ENCODE results near the gene PLXDC2. TPM values are rescaled to one million over a fixed set of nuclear protein-coding genes. Genes with fewer than 3 reads are reported as not detected.

Gene PLXDC2
- total and polyA plus RNA-seq, 10 of the 15 experiments (the other 5 are each of a cell fraction or from before 2014, with no cell fraction given), result 0.05 to 1.8 (median 0.14) TPM; not detected in 2

- Histone ChIP-seq H3K79me2 (ENCODE audit: control insufficient read depth, insufficient read depth, low read length) (no peaks in the 10 kb centered on the region), H2AFZ (ENCODE audit: control insufficient read depth, low read depth, low read length) (no peak overlapping the region), H3K9me3 (replicated peaks; ENCODE audit: control insufficient read depth, insufficient read depth, low read length) (no peaks in the 10 kb centered on the region), H3K27ac (ENCODE audit: control insufficient read depth, insufficient read depth) (no peak overlapping the region), H3K27me3 (replicated peaks in 1 of 2; ENCODE audit: control insufficient read depth in 2 of 2, insufficient read depth in 2 of 2, low read length in 1 of 2) (no peaks in the 10 kb centered on the region), H3K4me1 (ENCODE audit: control insufficient read depth, insufficient read depth, low read length) (no peaks in the 10 kb centered on the region), H3K36me3 (ENCODE audit: control insufficient read depth in 2 of 2, insufficient read depth in 2 of 2, low read length in 1 of 2) (no peaks in the 10 kb centered on the region), H3K9ac (ENCODE audit: control insufficient read depth, insufficient read depth, low read length) (no peak overlapping the region), H4K20me1 (ENCODE audit: control insufficient read depth, insufficient read depth) (no peaks in the 10 kb centered on the region), H3K4me2 (ENCODE audit: control insufficient read depth, insufficient read depth) (no peak overlapping the region), H3K4me3 (no peak overlapping the region)
- FAIRE-seq (no peak), ATAC-seq (peak; percentile 91), DNase-seq (ENCODE audit: low read depth, low spot score) (no peak)
- ChIA-PET RAD21 (ENCODE audit: unreplicated experiment) (interaction anchor here (1.0 to 1.1 kb wide), 3 partner anchors 12 to 40 kb away, joined by 3 to 4 read pairs (median 3); no protein-coding TSS in a partner anchor), SMC1A (ENCODE audit: uncharacterized antibody, unreplicated experiment) (interaction anchor here (0.6 to 2.0 kb wide), 7 partner anchors 10 to 165 kb away, joined by 3 to 11 read pairs (median 4); no protein-coding TSS in a partner anchor), POLR2A (interaction anchor here (0.7 kb wide), 1 partner anchor 21 kb away, joined by 4 read pairs; no protein-coding TSS in a partner anchor), CTCF (interaction anchor here (0.8 kb wide), 1 partner anchor 36 kb away, joined by 3 read pairs; no protein-coding TSS in a partner anchor)
- in situ Hi-C loops (cut with MboI), result no loop called here
- BruUV-seq (replicated peaks), result no TSS peak
- 0% methylated on average over 3 of the region's 3 CpGs for WGBS (ENCODE audit: insufficient coverage, insufficient replicate concordance, low lambda C conversion rate, missing lambda C conversion rate)
- intact Hi-C loops (cut with micrococcal nuclease; ENCODE audit: unreplicated experiment), result no loop called here
- TF ChIP-seq ASH2L (IDR thresholded peaks at IDR 0.05; ENCODE audit: borderline replicate concordance, low read depth) (no peak), EP300 (IDR thresholded peaks at IDR 0.05; ENCODE audit: borderline replicate concordance in 1 of 2, control insufficient read depth in 1 of 2, low read depth in 2 of 2, low read length in 2 of 2) (peak in 1 of 2 experiments; percentile 24; a peak in 1 of 4 replicates), ZNF217 (IDR thresholded peaks at IDR 0.05) (no peak), BCL11A (IDR thresholded peaks at IDR 0.05; ENCODE audit: low read depth, low read length) (peak; percentile 35; the same call in 1 of the 2 replicates), IKZF1 (conservative IDR thresholded peaks at IDR 0.05) (peak; percentile 34; the same call in 1 of the 2 replicates), ZNF384 (IDR thresholded peaks at IDR 0.05; ENCODE audit: borderline replicate concordance, low read depth, low read length) (peak; percentile 44; the same call in 1 of the 2 replicates), ZBTB33 (IDR thresholded peaks at IDR 0.05) (no peak), CTCF (IDR thresholded peaks at IDR 0.05 in 2 of 3, conservative IDR thresholded peaks at IDR 0.05 in 1 of 3; ENCODE audit: control insufficient read depth in 2 of 3, extremely low read depth in 1 of 3, insufficient read depth in 1 of 3, low read depth in 3 of 3, low read length in 3 of 3) (no peak), TARDBP (IDR thresholded peaks at IDR 0.05; ENCODE audit: borderline replicate concordance) (no peak), NKRF (conservative IDR thresholded peaks at IDR 0.05) (no peak), ZBTB4 (CRISPR knock-in tag; IDR thresholded peaks at IDR 0.05) (no peak)
Measured at GRCh38 chr10:19993714-19994315, 177.6 kb downstream of the PLXDC2 start.
